ENCODE measurements around the gene TMEM129. TPM values are rescaled to one million over a fixed set of nuclear protein-coding genes. Genes with fewer than 3 reads are reported as not detected.
A peak's percentile ranks its signal among the peaks of the same experiment; 100 is the strongest.
"Not testable (repeated sequence)": the region's sequence is repeated elsewhere in the genome, so short reads cannot be mapped to it uniquely, and the experiment has no call there.

Gene TMEM129
- total and polyA plus RNA-seq, 2 experiments from 2014 or later, result 137 to 174 TPM

DNA sequence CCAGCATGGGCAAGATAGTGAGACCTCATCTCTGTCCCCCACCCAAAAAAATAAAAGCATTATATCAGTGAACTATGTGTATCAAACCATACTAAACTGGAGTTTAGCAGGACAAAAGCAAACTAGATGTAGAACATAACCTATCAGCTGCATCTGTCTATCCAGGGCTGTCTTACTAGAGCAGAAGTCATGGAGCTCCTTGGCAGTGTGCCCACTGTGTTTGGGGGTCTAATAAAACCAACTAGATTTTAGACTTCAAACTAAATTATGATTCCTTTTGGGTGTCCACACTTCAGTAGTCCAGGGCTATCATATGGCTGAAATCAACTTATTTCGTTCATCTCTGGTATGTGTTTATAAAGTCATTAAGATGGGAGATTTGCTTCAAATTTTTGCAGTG lies 17.3 kb downstream of the TMEM129 start:
- no peaks in the 10 kb centered on the region for H3K27me3 ChIP-seq
- H3K4me3 ChIP-seq, result no peak overlapping the region
- H3K27ac ChIP-seq, result no peak overlapping the region
- peaks cover 33% of the 10 kb centered on the region for H3K36me3 ChIP-seq
- peaks cover 9% of the 10 kb centered on the region for H3K4me1 ChIP-seq (ENCODE audit: low read depth)
- no peak for TF ChIP-seq CTCF (IDR thresholded peaks at IDR 0.05; ENCODE audit: low read depth, low read length)
- no peak for DNase-seq (ENCODE audit: low read depth in 1 of 2, low spot score in 1 of 2)
- no peaks in the 10 kb centered on the region for H3K9me3 ChIP-seq (ENCODE audit: low read depth)

GRCh38 chr4:1701671-1702070 lies 19.5 kb downstream of the TMEM129 start:
- H3K27me3 ChIP-seq; H3K9me3 ChIP-seq (ENCODE audit: low read depth); DNase-seq (ENCODE audit: low read depth in 1 of 2, low spot score in 1 of 2); H3K27ac ChIP-seq; H3K4me1 ChIP-seq (ENCODE audit: low read depth); H3K4me3 ChIP-seq: not testable (repeated sequence)
- peaks cover 46% of the 10 kb centered on the region for H3K36me3 ChIP-seq

- DNase-seq (ENCODE audit: low read depth in 1 of 2, low spot score in 1 of 2), result no peak
- peaks cover 61% of the 10 kb centered on the region for H3K36me3 ChIP-seq
- TF ChIP-seq CTCF (IDR thresholded peaks at IDR 0.05; ENCODE audit: low read depth, low read length), result no peak
- no peak overlapping the region for H3K4me3 ChIP-seq
- H3K9me3 ChIP-seq (ENCODE audit: low read depth), result no peaks in the 10 kb centered on the region
- H3K27ac ChIP-seq, result no peak overlapping the region
- no peaks in the 10 kb centered on the region for H3K4me1 ChIP-seq (ENCODE audit: low read depth)
- H3K27me3 ChIP-seq, result no peaks in the 10 kb centered on the region
Observed at GRCh38 chr4:1695913-1696312, 25.2 kb downstream of the TMEM129 start.

DNA sequence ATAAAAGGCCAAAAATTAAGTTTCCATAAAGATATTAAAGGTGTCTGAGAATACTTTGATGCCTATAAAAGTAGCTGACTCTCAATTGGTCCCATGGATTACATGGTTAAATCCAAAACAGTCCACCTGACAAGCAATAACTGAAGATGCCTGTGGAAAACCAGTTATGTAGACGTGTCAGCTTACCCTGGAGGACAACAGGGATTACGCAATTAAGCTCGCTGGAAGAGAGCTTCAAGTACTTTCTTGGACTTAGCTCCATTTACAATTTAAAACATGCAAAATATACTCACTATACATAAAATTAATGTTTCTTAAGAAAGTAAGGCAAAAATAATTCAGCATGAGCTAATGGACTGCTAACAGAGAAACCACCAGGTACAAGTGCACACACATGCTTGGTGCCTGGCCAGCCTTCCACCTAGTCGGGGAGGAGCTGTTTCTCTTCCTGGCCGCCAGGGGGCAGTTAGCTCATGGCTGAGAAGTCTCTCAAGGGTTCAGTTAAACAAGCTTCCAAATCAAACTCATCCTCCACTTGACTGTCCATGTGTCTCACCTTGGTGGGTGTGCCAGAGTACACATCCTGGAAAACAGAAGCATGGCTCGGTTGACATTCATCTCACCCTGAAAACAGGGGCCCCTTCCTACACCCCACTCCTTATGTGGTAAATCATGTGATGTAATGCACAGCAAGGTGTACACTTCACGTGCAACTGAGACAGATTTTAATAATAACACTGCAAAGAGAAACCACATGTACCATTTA lies 27.8 kb downstream of the TMEM129 start:
- Histone ChIP-seq H3K27ac (no peak overlapping the region), H3K4me3 (no peak overlapping the region), H3K27me3 (no peaks in the 10 kb centered on the region), H3K4me1 (ENCODE audit: low read depth) (no peaks in the 10 kb centered on the region), H3K36me3 (peaks cover 40% of the 10 kb centered on the region), H3K9me3 (ENCODE audit: low read depth) (no peaks in the 10 kb centered on the region)
- peak; percentile 95 for TF ChIP-seq CTCF (IDR thresholded peaks at IDR 0.05; ENCODE audit: low read depth, low read length)
- peak; percentile 84 to 86 for DNase-seq (ENCODE audit: low read depth in 1 of 2, low spot score in 1 of 2)

- peak overlapping the region; percentile 28 for H3K27ac ChIP-seq
- no peak for TF ChIP-seq CTCF (IDR thresholded peaks at IDR 0.05; ENCODE audit: low read depth, low read length)
- no peaks in the 10 kb centered on the region for H3K9me3 ChIP-seq (ENCODE audit: low read depth)
- H3K27me3 ChIP-seq, result no peaks in the 10 kb centered on the region
- no peaks in the 10 kb centered on the region for H3K4me1 ChIP-seq (ENCODE audit: low read depth)
- peaks cover 32% of the 10 kb centered on the region for H3K36me3 ChIP-seq
- no peak overlapping the region for H3K4me3 ChIP-seq
- DNase-seq (ENCODE audit: low read depth in 1 of 2, low spot score in 1 of 2), result no peak
Observed at GRCh38 chr4:1691737-1692373, 29.3 kb downstream of the TMEM129 start.

GRCh38 chr4:1690698-1691097 lies 30.4 kb downstream of the TMEM129 start:
- DNase-seq (ENCODE audit: low read depth in 1 of 2, low spot score in 1 of 2), result no peak
- no peaks in the 10 kb centered on the region for H3K4me1 ChIP-seq (ENCODE audit: low read depth)
- H3K27me3 ChIP-seq, result no peaks in the 10 kb centered on the region
- no peaks in the 10 kb centered on the region for H3K9me3 ChIP-seq (ENCODE audit: low read depth)
- TF ChIP-seq CTCF (IDR thresholded peaks at IDR 0.05; ENCODE audit: low read depth, low read length), result no peak
- H3K27ac ChIP-seq, result peak overlapping the region; percentile 28
- H3K4me3 ChIP-seq, result no peak overlapping the region
- H3K36me3 ChIP-seq, result peaks cover 27% of the 10 kb centered on the region
